ENCODE results near the gene DCLK2. TPM values are rescaled to one million over a fixed set of nuclear protein-coding genes. Genes with fewer than 3 reads are reported as not detected.

The DCLK2 gene
- total RNA-seq, 2 donors from 2014 or later: 0.20 to 0.42 TPM

DNA sequence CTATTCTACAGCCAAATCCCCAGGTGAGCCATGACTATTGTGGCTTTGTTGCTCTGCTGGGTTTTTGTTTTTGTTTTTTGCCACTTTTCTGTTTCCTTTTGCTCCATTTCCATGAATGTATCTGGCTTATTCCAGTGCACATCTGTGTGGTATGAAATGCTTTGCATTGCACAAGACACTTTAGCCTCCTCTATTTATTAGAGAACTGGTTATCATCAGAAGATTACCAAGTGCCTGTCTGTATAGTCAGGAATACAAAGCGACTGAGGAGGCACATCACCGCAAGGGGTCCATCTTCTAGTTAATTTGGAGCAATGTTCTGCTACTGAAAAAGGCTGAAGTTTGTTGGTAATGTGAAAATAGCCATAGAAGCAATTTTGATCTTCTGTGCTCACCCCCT, 120.8 kb downstream of the DCLK2 start:
- Histone ChIP-seq H3K9me3 (ENCODE audit: control insufficient read depth, low read length) (no peaks in the 10 kb centered on the region), H3K27ac (ENCODE audit: low read depth, low read length) (no peak overlapping the region), H3K4me1 (ENCODE audit: control insufficient read depth, insufficient read depth, low read length) (no peaks in the 10 kb centered on the region), H3K36me3 (ENCODE audit: control insufficient read depth, insufficient read depth, low read length) (no peaks in the 10 kb centered on the region), H3K4me3 (ENCODE audit: low read length) (no peak overlapping the region), H3K27me3 (ENCODE audit: control insufficient read depth, insufficient read depth, low read length, poor library complexity, severe bottlenecking) (no peaks in the 10 kb centered on the region), H3K9ac (ENCODE audit: extremely low read depth, low read length, poor library complexity, severe bottlenecking) (no peak overlapping the region)
- no peak for DNase-seq
- WGBS, 2 experiments (ENCODE audit: insufficient coverage in 1 of 2, insufficient read length in 1 of 2): 80 to 92% methylated on average over 1 to 2 of the region's 2 CpGs
- TF ChIP-seq, protein P1, sequence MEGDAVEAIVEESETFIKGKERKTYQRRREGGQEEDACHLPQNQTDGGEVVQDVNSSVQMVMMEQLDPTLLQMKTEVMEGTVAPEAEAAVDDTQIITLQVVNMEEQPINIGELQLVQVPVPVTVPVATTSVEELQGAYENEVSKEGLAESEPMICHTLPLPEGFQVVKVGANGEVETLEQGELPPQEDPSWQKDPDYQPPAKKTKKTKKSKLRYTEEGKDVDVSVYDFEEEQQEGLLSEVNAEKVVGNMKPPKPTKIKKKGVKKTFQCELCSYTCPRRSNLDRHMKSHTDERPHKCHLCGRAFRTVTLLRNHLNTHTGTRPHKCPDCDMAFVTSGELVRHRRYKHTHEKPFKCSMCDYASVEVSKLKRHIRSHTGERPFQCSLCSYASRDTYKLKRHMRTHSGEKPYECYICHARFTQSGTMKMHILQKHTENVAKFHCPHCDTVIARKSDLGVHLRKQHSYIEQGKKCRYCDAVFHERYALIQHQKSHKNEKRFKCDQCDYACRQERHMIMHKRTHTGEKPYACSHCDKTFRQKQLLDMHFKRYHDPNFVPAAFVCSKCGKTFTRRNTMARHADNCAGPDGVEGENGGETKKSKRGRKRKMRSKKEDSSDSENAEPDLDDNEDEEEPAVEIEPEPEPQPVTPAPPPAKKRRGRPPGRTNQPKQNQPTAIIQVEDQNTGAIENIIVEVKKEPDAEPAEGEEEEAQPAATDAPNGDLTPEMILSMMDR (conservative IDR thresholded peaks at IDR 0.05): no peak
- Mint-ChIP-seq H3K9me3 (no peaks in the 10 kb centered on the region), H3K27me3 (ENCODE audit: insufficient read depth) (peaks cover 6% of the 10 kb centered on the region), H3K4me1 (no peaks in the 10 kb centered on the region), H3K27ac (no peak overlapping the region), H3K36me3 (ENCODE audit: low read depth) (no peaks in the 10 kb centered on the region), H3K4me3 (no peak overlapping the region)

DNA sequence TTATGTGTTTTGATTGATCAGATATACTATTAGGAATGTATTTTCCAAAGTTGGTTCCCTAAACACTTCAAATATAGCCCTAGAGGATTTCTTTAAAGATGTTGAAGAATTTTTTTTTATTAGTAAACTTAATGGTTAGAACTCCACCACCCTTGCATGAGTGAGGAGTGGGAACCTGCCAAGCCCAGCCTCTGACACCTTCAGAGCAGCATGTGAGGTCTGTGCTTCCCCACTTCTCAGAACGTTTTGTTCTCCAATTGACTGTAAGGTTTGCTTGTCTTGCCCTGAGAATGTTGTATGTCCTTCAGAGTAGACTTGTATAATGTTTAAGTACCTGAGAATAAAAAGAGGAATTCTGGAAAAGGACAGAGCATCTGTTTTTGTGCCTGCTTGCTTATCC, 126.8 kb downstream of the DCLK2 start:
- H3K4me3 Mint-ChIP-seq: no peak overlapping the region
- WGBS, 2 experiments (ENCODE audit: insufficient coverage in 1 of 2, insufficient read length in 1 of 2): 77% methylated on average over 1 of the region's 1 CpG; no CpG with 5 or more reads in 1 of the 2 experiments
- H3K4me1 ChIP-seq (ENCODE audit: control insufficient read depth, insufficient read depth, low read length): peaks cover 4% of the 10 kb centered on the region
- H3K4me3 ChIP-seq (ENCODE audit: low read length): no peak overlapping the region
- no peak for DNase-seq
- no peak overlapping the region for H3K9ac ChIP-seq (ENCODE audit: extremely low read depth, low read length, poor library complexity, severe bottlenecking)
- H3K27ac ChIP-seq (ENCODE audit: low read depth, low read length): no peak overlapping the region
- no peaks in the 10 kb centered on the region for H3K27me3 ChIP-seq (ENCODE audit: control insufficient read depth, insufficient read depth, low read length, poor library complexity, severe bottlenecking)
- peaks cover 3% of the 10 kb centered on the region for H3K27me3 Mint-ChIP-seq (ENCODE audit: insufficient read depth)
- H3K9me3 ChIP-seq (ENCODE audit: control insufficient read depth, low read length): no peaks in the 10 kb centered on the region
- H3K9me3 Mint-ChIP-seq: no peaks in the 10 kb centered on the region
- no peaks in the 10 kb centered on the region for H3K36me3 Mint-ChIP-seq (ENCODE audit: low read depth)
- no peak overlapping the region for H3K27ac Mint-ChIP-seq
- H3K36me3 ChIP-seq (ENCODE audit: control insufficient read depth, insufficient read depth, low read length): no peaks in the 10 kb centered on the region
- H3K4me1 Mint-ChIP-seq: peaks cover 5% of the 10 kb centered on the region
- TF ChIP-seq, protein P1 (conservative IDR thresholded peaks at IDR 0.05): no peak

DNA sequence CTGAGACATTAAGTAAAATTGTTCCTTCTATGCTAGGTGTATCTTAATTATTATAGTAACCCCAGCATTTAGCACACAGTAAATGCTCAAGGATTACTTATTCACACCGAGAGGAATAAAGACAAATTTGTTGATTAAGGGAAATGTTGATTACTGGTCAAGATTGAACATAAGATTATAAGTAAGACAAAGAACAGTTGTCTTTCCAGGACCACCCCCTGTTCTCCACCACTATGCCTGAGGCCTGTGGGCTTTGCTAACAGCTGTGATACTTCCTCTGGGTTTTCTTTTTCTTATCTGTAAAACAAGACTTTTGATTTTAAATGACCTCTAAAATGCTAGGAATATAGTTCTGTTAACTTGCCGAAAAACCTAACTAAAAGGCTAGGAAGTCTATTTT, 128.0 kb downstream of the DCLK2 start:
- no peaks in the 10 kb centered on the region for H3K9me3 Mint-ChIP-seq
- DNase-seq: no peak
- Histone ChIP-seq H3K9ac (ENCODE audit: extremely low read depth, low read length, poor library complexity, severe bottlenecking) (no peak overlapping the region), H3K36me3 (ENCODE audit: control insufficient read depth, insufficient read depth, low read length) (no peaks in the 10 kb centered on the region), H3K27ac (ENCODE audit: low read depth, low read length) (no peak overlapping the region), H3K9me3 (ENCODE audit: control insufficient read depth, low read length) (no peaks in the 10 kb centered on the region), H3K4me1 (ENCODE audit: control insufficient read depth, insufficient read depth, low read length) (peaks cover 4% of the 10 kb centered on the region), H3K27me3 (ENCODE audit: control insufficient read depth, insufficient read depth, low read length, poor library complexity, severe bottlenecking) (no peaks in the 10 kb centered on the region), H3K4me3 (ENCODE audit: low read length) (no peak overlapping the region)
- no peak overlapping the region for H3K4me3 Mint-ChIP-seq
- no peak overlapping the region for H3K27ac Mint-ChIP-seq
- peaks cover 5% of the 10 kb centered on the region for H3K4me1 Mint-ChIP-seq
- peaks cover 3% of the 10 kb centered on the region for H3K27me3 Mint-ChIP-seq (ENCODE audit: insufficient read depth)
- TF ChIP-seq, protein P1 (conservative IDR thresholded peaks at IDR 0.05): no peak
- H3K36me3 Mint-ChIP-seq (ENCODE audit: low read depth): no peaks in the 10 kb centered on the region
- WGBS, 2 experiments (ENCODE audit: insufficient coverage in 1 of 2, insufficient read length in 1 of 2): 88 to 100% methylated on average over 1 to 2 of the region's 2 CpGs

All from endodermal cell (in vitro differentiated cells).